Left hindlimb (tissue), 1 donor: Measurements from ENCODE around the gene CALML5.
A peak's percentile ranks its signal among the peaks of the same experiment; 100 is the strongest.

Experiments
- DNase-seq: peaks from one replicate; pipeline ENCODE4 v3.0.0-alpha.2; 2018

The CALML5 gene

DNA sequence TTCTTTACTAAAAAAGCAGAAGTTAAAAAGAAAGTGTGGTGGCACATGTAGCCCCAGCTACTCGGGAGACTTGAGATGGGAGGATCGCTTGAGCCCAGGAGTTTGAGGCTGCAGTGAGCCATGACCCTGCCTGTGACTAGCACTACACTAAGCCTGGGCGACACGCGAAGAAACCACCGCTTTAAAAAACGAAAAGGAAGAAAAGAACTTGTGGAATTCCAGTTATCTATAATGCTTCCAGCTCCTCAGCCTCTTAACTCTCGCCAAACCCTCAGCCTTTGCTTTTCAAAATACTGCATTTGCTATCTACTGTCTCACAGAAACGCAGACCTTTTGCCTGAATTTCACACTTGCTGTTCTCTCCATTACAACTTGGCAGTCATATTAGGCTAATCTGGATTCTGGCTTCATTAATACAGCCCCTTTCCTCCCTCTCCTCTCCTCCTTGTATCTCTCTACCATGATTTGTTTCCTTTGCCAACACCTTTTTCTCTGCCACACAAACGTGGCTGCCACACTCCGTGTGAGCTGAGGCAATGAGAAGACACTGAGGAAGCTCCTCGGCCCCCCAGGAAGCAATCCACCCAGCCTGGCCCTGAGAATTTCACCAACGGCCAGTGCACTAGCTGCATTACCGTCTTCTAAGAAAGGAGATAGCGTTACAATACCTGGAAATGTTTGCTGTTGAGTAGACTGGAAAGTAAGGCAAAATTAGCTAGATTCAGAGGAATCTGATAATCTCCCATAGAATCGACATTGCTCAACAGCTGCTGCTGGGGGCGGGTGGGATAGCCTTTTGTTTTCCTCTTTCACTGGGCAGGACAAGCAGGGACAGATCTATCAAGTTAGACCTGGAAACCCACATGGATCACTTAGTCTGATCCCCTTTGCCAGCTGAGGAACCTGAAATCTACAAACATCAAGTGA lies 37.2 kb downstream of the CALML5 start:
- DNase-seq: no peak

GRCh38 chr10:5461203-5461588 lies 38.2 kb downstream of the CALML5 start:
- DNase-seq: no peak

DNA sequence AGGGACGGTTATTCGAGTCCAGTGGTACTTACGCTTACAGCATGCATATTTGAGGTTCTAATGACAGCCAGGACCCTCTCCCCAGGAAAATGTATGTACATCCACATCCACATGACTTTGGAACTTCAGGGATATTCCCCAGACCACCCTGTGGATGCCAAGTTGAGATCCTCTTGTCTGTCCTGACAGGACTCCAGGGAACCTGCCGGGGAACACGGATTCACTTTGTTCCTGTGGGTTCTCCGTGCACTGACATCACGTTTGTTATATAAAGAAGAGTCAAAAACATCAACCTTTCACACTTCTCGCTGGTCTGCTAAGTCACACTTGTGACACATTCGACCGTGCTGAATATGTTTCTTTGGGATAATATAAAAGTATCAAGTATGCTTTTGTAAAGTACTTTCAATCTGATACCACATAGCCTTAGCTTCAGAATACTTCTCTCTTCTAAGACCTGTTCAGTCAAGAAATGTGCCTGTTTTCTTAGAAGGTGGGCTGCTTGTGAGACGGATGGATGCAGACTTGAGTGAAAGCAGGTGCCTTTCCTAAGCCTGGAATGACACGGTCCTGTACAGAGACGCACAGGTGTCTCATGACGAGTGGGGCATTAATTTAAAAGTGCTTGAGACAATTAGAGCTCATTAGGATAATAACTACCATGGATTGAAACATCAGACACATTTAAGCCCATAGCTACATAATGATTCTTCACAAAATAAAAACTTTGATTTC lies 38.7 kb downstream of the CALML5 start:
- no peak for DNase-seq

DNA sequence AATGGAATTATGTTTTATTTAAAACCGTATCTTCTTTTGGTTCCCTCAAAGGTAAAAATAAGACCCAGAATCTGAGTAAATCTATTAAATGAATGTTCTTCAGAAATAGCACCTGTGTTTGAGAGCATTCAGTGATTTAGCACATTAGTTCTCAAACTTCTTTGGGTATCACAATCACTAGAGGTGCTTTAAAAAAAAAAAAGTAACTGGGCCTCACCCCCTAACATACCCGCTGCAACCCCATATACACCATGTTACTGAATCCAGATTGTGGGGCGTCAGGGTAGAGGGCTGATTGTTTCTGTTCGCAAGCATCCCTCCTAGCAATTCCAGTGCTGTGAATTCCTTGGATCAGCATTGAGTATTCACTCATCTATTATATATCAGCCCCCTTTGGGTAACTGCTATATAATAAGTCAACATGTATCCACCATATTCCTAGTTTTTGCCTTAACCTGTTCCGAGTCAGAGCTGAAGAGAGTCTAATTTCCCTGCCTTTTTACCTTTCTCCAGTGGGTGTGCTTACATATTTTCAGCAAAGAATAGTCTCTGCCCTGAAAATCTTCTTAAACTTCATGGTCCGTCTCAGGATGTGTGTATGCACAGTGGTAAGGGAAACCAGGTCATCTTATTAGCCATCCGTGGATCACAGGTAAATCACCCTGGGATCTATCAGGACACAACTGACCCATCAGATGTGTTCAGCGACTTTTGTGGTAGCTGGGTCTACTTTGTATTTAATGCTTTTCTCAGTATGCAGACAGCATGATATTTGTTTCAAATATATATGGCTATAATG lies 40.2 kb downstream of the CALML5 start:
- DNase-seq: no peak

DNA sequence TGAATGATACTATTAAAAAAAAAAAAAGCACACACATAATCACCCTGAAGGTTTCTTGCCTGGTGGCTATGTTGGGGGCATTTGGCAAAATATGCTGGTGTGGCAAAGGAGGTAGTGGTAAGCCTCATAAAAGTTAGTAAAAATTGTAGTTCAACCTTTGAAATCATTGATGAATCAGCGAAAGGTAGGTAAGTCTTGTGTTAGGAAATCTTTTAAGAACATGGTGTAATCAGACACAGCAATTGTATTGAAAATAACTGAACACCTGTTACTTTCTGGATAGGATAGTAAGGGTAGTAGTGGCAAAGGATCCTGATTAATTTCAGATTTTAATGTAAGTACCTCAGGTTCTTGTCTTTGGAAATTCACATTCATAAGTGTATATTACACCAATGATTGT lies 40.9 kb downstream of the CALML5 start:
- DNase-seq: no peak

- DNase-seq: no peak
These were observed 41.6 kb downstream of the CALML5 start for GRCh38 chr10:5457741-5458140.

DNA sequence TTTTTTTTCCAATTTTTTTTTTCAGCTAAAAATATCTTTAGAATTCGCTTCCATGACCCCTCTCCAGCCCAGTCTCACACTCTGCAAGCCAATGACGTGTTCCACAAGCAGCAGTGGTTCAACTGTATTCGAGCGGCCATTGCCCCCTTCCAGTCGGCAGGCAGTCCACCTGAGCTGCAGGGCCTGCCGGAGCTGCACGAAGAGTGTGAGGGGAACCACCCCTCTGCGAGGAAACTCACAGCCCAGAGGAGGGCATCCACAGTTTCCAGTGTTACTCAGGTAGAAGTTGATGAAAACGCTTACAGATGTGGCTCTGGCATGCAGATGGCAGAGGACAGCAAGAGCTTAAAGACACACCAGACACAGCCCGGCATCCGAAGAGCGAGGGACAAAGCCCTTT lies 42.8 kb downstream of the CALML5 start:
- no peak for DNase-seq

DNA sequence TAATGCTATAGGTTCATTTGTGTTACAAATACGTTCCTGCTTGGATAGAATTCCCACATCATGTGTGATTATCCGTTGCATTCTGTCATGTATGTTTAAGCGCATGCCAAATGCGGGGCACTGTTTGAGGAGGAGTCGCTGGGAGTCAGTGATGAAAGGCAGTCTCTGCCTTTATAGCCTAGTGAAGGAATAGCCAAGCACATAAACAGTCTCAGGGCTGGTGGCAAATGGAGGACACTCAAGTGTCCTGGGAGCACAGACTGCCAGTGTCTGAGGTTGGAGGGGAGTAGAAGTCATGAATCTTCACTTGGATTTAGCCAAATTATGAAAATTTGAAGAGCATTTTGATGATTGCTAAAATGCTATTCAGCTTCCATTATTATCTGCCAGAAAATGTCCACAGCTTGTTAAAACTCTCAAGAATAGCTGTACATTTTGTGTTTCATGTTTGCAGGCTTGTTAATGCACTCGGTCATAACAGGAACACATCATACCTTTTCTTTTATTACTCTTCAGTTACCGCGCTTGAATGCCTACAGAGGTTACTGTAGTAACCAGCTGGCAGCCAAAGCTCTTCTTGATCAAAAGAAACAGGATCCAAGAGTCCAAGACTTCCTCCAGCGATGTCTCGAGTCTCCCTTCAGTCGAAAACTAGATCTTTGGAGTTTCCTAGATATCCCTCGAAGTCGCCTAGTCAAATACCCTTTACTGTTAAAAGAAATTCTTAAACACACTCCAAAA lies 45.5 kb downstream of the CALML5 start:
- DNase-seq: no peak

DNA sequence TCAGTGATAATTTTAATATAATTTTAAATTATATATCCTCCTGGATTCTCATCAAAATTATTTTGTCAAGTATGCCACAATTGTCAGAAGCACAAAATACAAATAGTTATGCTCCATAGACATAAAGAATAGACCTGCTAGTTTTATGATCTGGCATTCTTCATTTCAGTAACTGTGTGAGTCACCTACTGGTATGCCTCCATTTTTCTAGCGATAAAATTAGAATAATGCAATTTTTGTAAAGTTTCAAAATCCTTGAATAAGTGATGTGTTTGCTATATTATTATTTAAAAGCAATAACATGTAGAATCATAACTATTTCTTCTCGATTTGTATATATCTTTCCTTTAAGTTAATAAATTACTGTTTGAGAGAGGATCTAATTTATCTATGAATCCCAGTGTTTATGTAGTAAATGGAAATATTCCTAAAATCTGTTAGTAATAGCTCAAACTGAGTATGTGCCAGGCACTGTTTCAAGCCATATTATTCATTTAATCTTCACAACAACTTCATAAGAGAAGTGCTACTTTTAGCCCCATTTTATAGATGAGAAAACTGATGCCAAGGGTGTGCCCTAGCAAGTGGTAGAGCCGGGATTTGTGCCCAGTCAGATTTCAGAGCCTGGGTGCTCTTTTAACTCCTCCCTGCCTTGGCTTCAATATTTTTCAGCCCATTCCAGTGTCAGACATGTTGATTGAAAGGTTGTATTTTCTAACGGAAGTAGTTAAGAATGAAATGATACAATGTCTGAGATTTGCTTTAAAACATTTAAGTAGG lies 48.6 kb downstream of the CALML5 start:
- no peak for DNase-seq

DNA sequence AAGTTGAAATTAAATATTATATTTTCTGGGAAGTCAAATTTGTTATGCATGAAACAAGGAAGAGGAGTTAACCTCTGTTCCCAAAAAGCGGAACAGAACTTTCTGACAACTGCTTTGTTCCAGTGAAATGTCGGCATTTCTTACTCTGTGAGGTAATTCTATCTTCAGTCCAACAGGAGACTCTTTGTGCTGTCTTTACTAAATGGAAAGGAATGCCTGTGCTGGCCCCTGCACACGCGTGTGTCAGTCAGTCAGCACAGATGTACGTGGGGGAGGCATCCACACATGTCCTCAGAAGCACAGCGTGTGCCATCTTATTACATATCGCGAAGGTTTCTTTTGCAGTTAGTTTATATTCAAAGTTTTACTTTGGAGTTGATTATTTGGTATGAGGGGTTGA lies 49.5 kb downstream of the CALML5 start:
- DNase-seq: peak; percentile 80

DNA sequence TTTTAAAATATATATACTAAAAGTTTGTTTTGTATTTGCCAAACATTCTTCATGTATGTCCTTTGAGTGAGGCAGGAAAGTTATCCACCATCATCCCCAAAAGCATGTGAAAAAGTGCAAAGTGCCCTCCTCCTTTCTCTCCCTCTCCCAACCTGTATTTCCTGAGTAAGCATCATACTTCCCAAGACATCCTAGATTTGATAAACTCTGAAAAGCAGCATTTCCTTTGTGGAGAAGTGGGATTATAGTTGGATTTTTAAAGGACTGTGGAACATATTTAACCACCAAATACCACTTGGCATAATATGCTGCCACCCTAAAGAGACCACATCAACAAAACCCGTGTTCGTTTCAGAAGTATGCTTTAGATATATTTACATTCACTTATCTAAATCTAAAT lies 50.1 kb downstream of the CALML5 start:
- no peak for DNase-seq
